GM21528 (cell line): Measurements from ENCODE around the gene KIF26A.
"Not testable (repeated sequence)": the region's sequence is repeated elsewhere in the genome, so short reads cannot be mapped to it uniquely, and the experiment has no call there.

Experiments
- ATAC-seq: cut with Tn5 transposase; IDR thresholded peaks from one replicate; pipeline ENCODE4 v1.9.1; 2021; ENCODE audit warnings: mild to moderate bottlenecking, moderate library complexity; ENCODE audit not compliant: unreplicated experiment, low FRiP score

Gene KIF26A

GRCh38 chr14:104203071-104203425, 64.7 kb downstream of the KIF26A start:
- ATAC-seq: no peak

GRCh38 chr14:104204660-104205149, 66.3 kb downstream of the KIF26A start:
- no peak for ATAC-seq

- no peak for ATAC-seq
Observed at GRCh38 chr14:104205781-104206180, 67.4 kb downstream of the KIF26A start.

- no peak for ATAC-seq
Observed at GRCh38 chr14:104206281-104206904, 68.0 kb downstream of the KIF26A start.

GRCh38 chr14:104207142-104208014, 69.0 kb downstream of the KIF26A start:
- ATAC-seq: no peak

- not testable (repeated sequence) for ATAC-seq
Observed at GRCh38 chr14:104208015-104208295, 69.6 kb downstream of the KIF26A start.

- not testable (repeated sequence) for ATAC-seq
Observed at GRCh38 chr14:104208331-104208730, 69.9 kb downstream of the KIF26A start.

GRCh38 chr14:104209071-104209470, 70.7 kb downstream of the KIF26A start:
- ATAC-seq: not testable (repeated sequence)

- no peak for ATAC-seq
Observed at GRCh38 chr14:104209985-104210816, 71.8 kb downstream of the KIF26A start.

- ATAC-seq: no peak
Observed at GRCh38 chr14:104210817-104211195, 72.4 kb downstream of the KIF26A start.

- no peak for ATAC-seq
Observed at GRCh38 chr14:104211215-104211614, 72.8 kb downstream of the KIF26A start.

GRCh38 chr14:104211741-104212140, 73.4 kb downstream of the KIF26A start:
- no peak for ATAC-seq

GRCh38 chr14:104212206-104213095, 74.1 kb downstream of the KIF26A start:
- ATAC-seq: no peak

GRCh38 chr14:104213301-104214034, 75.1 kb downstream of the KIF26A start:
- ATAC-seq: no peak

- no peak for ATAC-seq
Observed at GRCh38 chr14:104214431-104215218, 76.2 kb downstream of the KIF26A start.

- no peak for ATAC-seq
Observed at GRCh38 chr14:104215706-104216334, 77.4 kb downstream of the KIF26A start.

GRCh38 chr14:104216457-104216856, 78.1 kb downstream of the KIF26A start:
- ATAC-seq: no peak
